GM21381 (cell line): ENCODE results near the gene SPOCK3.

Experiments
- ATAC-seq: cut with Tn5 transposase; IDR thresholded peaks from one replicate; pipeline ENCODE4 v1.9.1; 2021; ENCODE audit warnings: mild to moderate bottlenecking, moderate library complexity; ENCODE audit not compliant: unreplicated experiment

The SPOCK3 gene

GRCh38 chr4:167176723-167177367, 57.4 kb downstream of the SPOCK3 start:
- ATAC-seq = no peak

- ATAC-seq = no peak
These were observed 62.4 kb downstream of the SPOCK3 start for GRCh38 chr4:167171928-167172327.

- no peak for ATAC-seq
These were observed 65.7 kb downstream of the SPOCK3 start for GRCh38 chr4:167168611-167169010.

DNA sequence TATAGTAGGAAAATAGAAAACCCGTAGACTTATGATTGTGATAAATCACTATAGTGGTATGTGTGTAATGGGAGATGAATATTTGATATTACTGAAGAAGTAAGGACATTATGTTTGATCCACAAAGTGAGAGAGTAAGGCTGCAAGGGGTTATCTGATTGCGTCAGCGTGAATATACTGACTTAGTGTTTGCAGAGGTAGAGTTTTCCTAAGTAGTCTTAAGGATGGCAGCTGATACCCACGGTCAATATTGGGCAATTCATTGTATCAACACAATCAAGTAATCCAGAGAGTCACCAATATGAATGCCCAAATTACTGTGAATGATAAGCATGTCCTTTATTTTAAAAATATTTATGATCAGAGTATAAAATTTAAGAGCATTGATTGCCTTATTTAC, 83.7 kb downstream of the SPOCK3 start:
- no peak for ATAC-seq

DNA sequence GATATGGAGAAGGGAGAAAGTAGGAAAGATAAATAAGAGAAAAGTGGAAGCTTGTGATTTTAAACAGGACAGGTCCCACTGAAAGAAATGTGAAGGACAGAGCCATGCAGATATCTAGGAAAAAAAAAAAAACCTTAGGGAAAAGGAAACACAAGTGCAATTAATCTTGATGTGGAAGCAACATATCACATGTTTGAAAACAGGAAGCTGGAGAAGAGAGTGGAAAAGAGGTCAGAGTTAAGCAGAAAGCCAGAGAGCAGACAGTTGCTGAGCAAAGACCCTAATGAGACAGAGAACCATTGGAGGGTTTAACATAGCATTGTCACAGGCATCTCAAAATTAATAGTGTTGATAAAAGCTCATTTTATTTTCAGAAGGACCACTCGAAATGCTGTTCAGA, 89.7 kb downstream of the SPOCK3 start:
- no peak for ATAC-seq

DNA sequence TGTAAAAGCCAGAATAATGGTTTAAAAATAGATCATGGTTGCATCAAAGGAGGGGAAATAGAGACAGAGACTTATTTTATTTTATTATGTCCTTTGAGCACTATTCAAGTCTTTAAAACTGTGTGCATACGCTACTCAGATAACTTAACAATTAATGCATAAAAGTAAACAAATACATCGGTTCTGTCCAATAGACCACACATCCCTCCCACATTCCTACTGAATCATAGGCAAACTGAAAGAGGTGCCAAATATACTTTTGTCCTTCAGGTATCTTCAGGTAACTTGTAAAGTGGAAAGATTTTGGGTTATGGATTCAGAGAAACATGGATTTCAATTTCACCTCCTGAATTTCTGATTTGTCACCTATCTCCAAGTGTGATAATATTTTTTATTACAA, 91.3 kb downstream of the SPOCK3 start:
- no peak for ATAC-seq

- no peak for ATAC-seq
These were observed 98.0 kb downstream of the SPOCK3 start for GRCh38 chr4:167136270-167136669.

DNA sequence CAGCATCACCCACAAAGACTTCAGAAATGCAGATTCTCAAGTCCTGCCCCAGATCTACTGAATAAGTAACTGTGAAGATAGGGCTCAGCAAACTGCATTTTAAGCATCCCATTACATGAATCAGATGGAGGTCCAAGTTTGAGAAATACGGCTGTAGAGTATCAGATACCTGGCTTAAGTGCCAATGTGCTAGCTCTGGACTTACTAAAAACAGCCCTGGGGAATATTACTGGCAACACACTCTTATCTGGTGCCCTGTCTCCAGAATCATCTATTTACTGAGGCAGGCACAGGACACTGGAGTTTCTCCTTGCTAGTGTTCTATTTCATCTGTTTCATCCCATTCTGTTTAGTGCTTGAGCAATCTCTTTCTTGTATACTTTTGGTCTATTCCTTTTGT, 105.1 kb downstream of the SPOCK3 start:
- no peak for ATAC-seq

- no peak for ATAC-seq
These were observed 114.9 kb downstream of the SPOCK3 start for GRCh38 chr4:167119392-167119791.

GRCh38 chr4:167117273-167117672, 117.0 kb downstream of the SPOCK3 start:
- ATAC-seq = no peak

- ATAC-seq = no peak
These were observed 119.8 kb downstream of the SPOCK3 start for GRCh38 chr4:167114416-167114971.

DNA sequence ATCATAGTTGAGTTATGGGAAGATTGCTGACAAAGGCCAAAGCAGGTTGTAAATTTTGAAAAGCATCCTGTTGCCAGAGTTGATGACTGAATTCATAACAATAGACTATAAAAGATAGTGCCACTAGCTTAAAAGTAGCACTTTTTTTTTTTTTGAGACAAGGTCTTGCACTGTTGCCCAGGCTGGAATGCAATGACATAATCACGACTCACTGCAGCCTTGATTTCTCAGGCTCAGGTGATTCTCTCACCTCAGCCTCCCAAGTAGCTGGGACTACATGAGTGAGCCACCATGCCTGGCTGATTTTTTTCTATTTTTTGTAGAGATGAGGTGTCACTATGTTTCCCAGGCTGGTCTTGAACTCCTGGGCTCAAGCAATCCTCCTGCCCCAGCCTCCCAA, 122.7 kb downstream of the SPOCK3 start:
- no peak for ATAC-seq

DNA sequence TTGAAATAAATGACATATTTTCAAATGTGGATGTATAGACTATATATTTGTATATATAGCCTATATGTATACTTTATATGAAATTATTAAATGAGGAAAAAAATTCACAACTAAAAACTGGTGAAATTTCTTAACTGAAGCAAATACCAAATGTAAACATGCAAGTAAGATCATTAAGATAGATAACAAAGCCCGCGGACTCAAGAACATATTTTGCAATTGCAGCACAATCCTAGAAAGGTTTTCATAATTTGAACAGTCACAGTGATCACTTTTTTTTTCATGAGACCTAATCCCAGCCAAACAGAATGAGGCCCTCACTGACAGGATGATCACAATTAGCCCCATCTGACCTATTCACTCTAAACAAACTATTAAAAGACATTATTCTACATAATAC, 123.2 kb downstream of the SPOCK3 start:
- ATAC-seq = no peak

GRCh38 chr4:167109859-167110258, 124.4 kb downstream of the SPOCK3 start:
- no peak for ATAC-seq

GRCh38 chr4:167105857-167106256, 128.4 kb downstream of the SPOCK3 start:
- ATAC-seq = no peak

- no peak for ATAC-seq
These were observed 131.8 kb downstream of the SPOCK3 start for GRCh38 chr4:167102475-167102874.

- ATAC-seq = no peak
These were observed 133.3 kb downstream of the SPOCK3 start for GRCh38 chr4:167101035-167101434.

DNA sequence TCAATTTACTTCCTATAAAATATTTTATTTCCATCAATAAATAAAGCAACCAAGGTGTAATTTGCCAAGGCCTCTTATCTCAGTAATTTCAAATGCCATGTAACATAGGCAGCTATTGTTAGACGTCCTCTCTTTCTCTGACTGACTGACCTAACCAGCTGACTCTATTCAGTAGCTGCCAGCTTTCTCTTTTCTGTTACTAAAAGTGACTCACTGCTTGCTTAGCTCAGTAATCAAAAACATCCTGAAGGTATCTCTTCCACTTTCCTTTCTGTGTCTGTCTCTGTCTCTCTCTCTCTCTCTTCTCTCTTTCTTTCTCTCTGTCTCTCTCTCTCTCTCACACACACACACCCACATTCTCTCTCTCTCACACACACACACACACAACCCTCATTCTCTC, 134.2 kb downstream of the SPOCK3 start:
- no peak for ATAC-seq

GRCh38 chr4:167088115-167088514, 146.2 kb downstream of the SPOCK3 start:
- ATAC-seq = no peak

- ATAC-seq = no peak
These were observed 150.0 kb downstream of the SPOCK3 start for GRCh38 chr4:167084321-167084720.

GRCh38 chr4:167079762-167080161, 154.5 kb downstream of the SPOCK3 start:
- ATAC-seq = no peak

DNA sequence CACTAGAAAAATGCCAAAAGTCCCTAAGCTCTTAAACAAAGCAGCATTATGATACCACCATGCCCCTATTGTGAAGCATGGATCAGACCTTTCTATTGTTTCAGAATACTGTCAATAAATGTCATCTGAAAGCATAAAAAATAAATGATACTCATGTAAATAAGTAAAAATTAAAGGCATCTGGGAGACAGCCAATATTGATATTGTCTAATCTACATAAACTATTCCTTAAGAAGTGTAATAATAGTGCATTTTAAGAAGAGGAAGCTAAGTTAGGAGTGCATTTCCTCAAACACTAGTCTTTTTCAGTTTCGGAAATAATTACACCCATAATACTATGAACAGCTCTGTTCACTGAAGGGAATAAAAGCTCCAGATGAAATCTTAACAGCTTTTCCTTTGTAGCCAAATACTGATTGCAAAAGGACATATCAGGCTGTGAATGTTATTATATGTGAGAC, 181.6 kb downstream of the SPOCK3 start:
- no peak for ATAC-seq

DNA sequence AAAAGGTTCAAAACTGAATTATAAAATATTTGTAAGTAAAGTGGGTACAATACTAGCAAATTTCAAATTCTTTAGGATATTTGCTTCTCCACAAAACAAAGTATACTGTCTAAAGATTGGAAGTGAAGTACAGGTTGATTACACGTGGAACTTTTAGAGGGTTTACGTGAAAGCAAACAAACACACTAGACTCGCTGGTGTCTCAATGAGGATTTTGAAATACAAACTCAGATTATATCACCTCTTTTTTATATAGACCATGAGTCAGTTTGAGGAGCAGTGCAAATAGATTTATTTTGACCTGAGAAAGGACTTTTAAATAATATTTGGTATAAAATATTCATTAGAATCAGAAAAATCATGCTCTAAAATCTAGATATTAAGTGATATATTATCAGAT, 185.0 kb downstream of the SPOCK3 start:
- ATAC-seq = no peak
